HEK293 (cell line): ENCODE results near the gene AP1G2.

Experiments
- CTCF ChIA-PET: fragments of 350-600 bp; formaldehyde crosslinking; extraction: SDS; loops from one replicate; lab custom pipeline; 2021; ENCODE audit warnings: antibody characterized with exemption; lab: Yijun Ruan, JAX
- POLR2A ChIA-PET: fragments of 300-600 bp; formaldehyde crosslinking; extraction: SDS; loops from one replicate; lab custom pipeline; 2020; ENCODE audit warnings: antibody characterized with exemption, inconsistent platforms; lab: Yijun Ruan, JAX
- H3K27ac ChIP-seq: fragments of 200-500 bp; sonication (Bioruptor generic); 2 replicates; pipeline ENCODE4 v1.5.1; 2014; ENCODE audit warnings: low read depth, low read length, control low read depth, inconsistent platforms; ENCODE audit errors: extremely low read depth
- H3K36me3 ChIP-seq, 2 experiments: fragments of 200-500 bp in 1 of 2; sonication (Bioruptor generic) in 1 of 2; 1 replicate in 1 of 2; 2 replicates in 1 of 2; pipeline ENCODE4 v1.5.1; 2014 to 2017; ENCODE audit warnings: inconsistent platforms in 2 of 2, low read length in 2 of 2; ENCODE audit not compliant: control insufficient read depth in 2 of 2, insufficient read depth in 1 of 2
- H3K4me1 ChIP-seq: fragments of 200-500 bp; sonication (Bioruptor generic); 2 replicates; pipeline ENCODE4 v1.5.1; 2014; ENCODE audit warnings: mild to moderate bottlenecking, low read length, inconsistent platforms; ENCODE audit not compliant: control insufficient read depth, insufficient read depth
- H3K4me3 ChIP-seq: 2 replicates; pipeline ENCODE4 v1.5.1; 2011; ENCODE audit warnings: low read depth, mild to moderate bottlenecking, control low read depth, low read length, moderate library complexity
- H3K9me3 ChIP-seq: fragments of 200-500 bp; sonication (Bioruptor generic); 2 replicates; pipeline ENCODE4 v1.5.1; 2014; ENCODE audit warnings: low read depth, low read length, inconsistent platforms; ENCODE audit not compliant: control insufficient read depth, insufficient read depth
- ATF2 ChIP-seq: fragments of 450-650 bp; formaldehyde crosslinking; IDR thresholded peaks from 2 replicates; pipeline ENCODE4 v1.5.1; 2016; ENCODE audit warnings: missing biosample characterization, missing genetic modification characterization, low read depth
- BCL6B ChIP-seq: fragments of 450-650 bp; formaldehyde crosslinking; IDR thresholded peaks from 2 replicates; pipeline ENCODE4 v1.5.1; 2017; ENCODE audit warnings: missing biosample characterization, missing genetic modification characterization
- GLIS2 ChIP-seq: fragments of 450-650 bp; formaldehyde crosslinking; IDR thresholded peaks from 2 replicates; pipeline ENCODE4 v1.5.1; 2016; ENCODE audit warnings: missing biosample characterization, missing genetic modification characterization
- KLF9 ChIP-seq: fragments of 450-650 bp; formaldehyde crosslinking; IDR thresholded peaks from 2 replicates; pipeline ENCODE4 v1.5.1; 2016; ENCODE audit warnings: missing biosample characterization, missing genetic modification characterization, low read depth
- PATZ1 ChIP-seq: fragments of 450-650 bp; formaldehyde crosslinking; IDR thresholded peaks from 2 replicates; pipeline ENCODE4 v1.5.1; 2016; ENCODE audit warnings: missing biosample characterization, missing genetic modification characterization
- SETDB1 ChIP-seq: IDR thresholded peaks from one replicate; pipeline ENCODE4 v1.6.1; 2017; ENCODE audit warnings: mild to moderate bottlenecking, low read length, moderate library complexity, mixed read lengths; ENCODE audit not compliant: insufficient read length
- ZIC2 ChIP-seq: fragments of 450-650 bp; formaldehyde crosslinking; IDR thresholded peaks from 2 replicates; pipeline ENCODE4 v1.5.1; 2016; ENCODE audit warnings: missing biosample characterization, missing genetic modification characterization
- ZNF146 ChIP-seq: fragments of 450-650 bp; formaldehyde crosslinking; IDR thresholded peaks from 2 replicates; pipeline ENCODE4 v1.5.1; 2016; ENCODE audit warnings: missing biosample characterization, missing genetic modification characterization
- ZNF148 ChIP-seq: fragments of 450-650 bp; formaldehyde crosslinking; IDR thresholded peaks from 2 replicates; pipeline ENCODE4 v1.5.0; 2017; ENCODE audit warnings: missing biosample characterization, missing genetic modification characterization, borderline replicate concordance
- ZNF175 ChIP-seq: fragments of 450-650 bp; formaldehyde crosslinking; IDR thresholded peaks from 2 replicates; pipeline ENCODE4 v1.5.1; 2016; ENCODE audit warnings: missing biosample characterization, missing genetic modification characterization
- ZNF18 ChIP-seq: fragments of 450-650 bp; formaldehyde crosslinking; IDR thresholded peaks from 2 replicates; pipeline ENCODE4 v1.5.1; 2016; ENCODE audit warnings: missing biosample characterization, missing genetic modification characterization
- ZNF366 ChIP-seq: fragments of 450-650 bp; formaldehyde crosslinking; conservative IDR thresholded peaks from 2 replicates; pipeline ENCODE4 v1.5.1; 2016; ENCODE audit warnings: missing biosample characterization, missing genetic modification characterization
- ZNF37A ChIP-seq: fragments of 450-650 bp; IDR thresholded peaks from 2 replicates; pipeline ENCODE4 v1.5.1; 2018; ENCODE audit warnings: missing biosample characterization, missing genetic modification characterization
- ZNF521 ChIP-seq: fragments of 450-650 bp; formaldehyde crosslinking; IDR thresholded peaks from 2 replicates; pipeline ENCODE4 v1.5.1; 2017; ENCODE audit warnings: missing biosample characterization, mild to moderate bottlenecking, missing genetic modification characterization
- ZNF529 ChIP-seq: fragments of 450-650 bp; formaldehyde crosslinking; IDR thresholded peaks from 2 replicates; pipeline ENCODE4 v1.5.1; 2017; ENCODE audit warnings: missing genetic modification characterization, missing biosample characterization; ENCODE audit not compliant: insufficient replicate concordance
- ZNF777 ChIP-seq: fragments of 450-650 bp; formaldehyde crosslinking; IDR thresholded peaks from 2 replicates; pipeline ENCODE4 v1.5.1; 2017; ENCODE audit warnings: missing biosample characterization, missing genetic modification characterization, borderline replicate concordance
- ZNF792 ChIP-seq: fragments of 450-650 bp; formaldehyde crosslinking; IDR thresholded peaks from 2 replicates; pipeline ENCODE4 v1.5.1; 2016; ENCODE audit warnings: missing biosample characterization, missing genetic modification characterization

AP1G2 gene

GRCh38 chr14:23577710-23578392 is 10.3 kb upstream of the AP1G2 start:
- H3K27ac ChIP-seq: no peak overlapping the region
- CTCF ChIA-PET: interaction anchor here (0.6 kb wide), 1 partner anchor 25 kb away, joined by 3 read pairs; no protein-coding TSS in a partner anchor
- POLR2A ChIA-PET: no interaction called here
- no peak overlapping the region for H3K4me3 ChIP-seq
- no peaks in the 10 kb centered on the region for H3K9me3 ChIP-seq
- H3K36me3 ChIP-seq: no peaks in the 10 kb centered on the region
- no peak for TF ChIP-seq GLIS2 (tag by site-specific recombination)
- no peak for TF ChIP-seq ZNF529 (tag by site-specific recombination)
- no peak for TF ChIP-seq KLF9 (tag by site-specific recombination)
- TF ChIP-seq ZNF175 (tag by site-specific recombination): no peak
- no peak for TF ChIP-seq ZNF777 (tag by site-specific recombination)
- no peak for TF ChIP-seq ZNF521
- no peaks in the 10 kb centered on the region for H3K4me1 ChIP-seq

- H3K36me3 ChIP-seq: no peaks in the 10 kb centered on the region
- POLR2A ChIA-PET: no interaction called here
- CTCF ChIA-PET: no interaction called here
- no peaks in the 10 kb centered on the region for H3K9me3 ChIP-seq
- no peak overlapping the region for H3K27ac ChIP-seq
- no peaks in the 10 kb centered on the region for H3K4me1 ChIP-seq
- no peak for TF ChIP-seq ZNF146 (tag by site-specific recombination)
- TF ChIP-seq ZNF792 (tag by site-specific recombination): no peak
- TF ChIP-seq BCL6B (tag by site-specific recombination): no peak
- no peak for TF ChIP-seq ZNF366 (tag by site-specific recombination)
- TF ChIP-seq PATZ1: no peak
- no peak for TF ChIP-seq ZNF18 (tag by site-specific recombination)
- no peak for TF ChIP-seq SETDB1
- TF ChIP-seq ZNF148: no peak
- TF ChIP-seq ATF2 (tag by site-specific recombination): no peak
- TF ChIP-seq ZIC2 (tag by site-specific recombination): no peak
- no peak for TF ChIP-seq GLIS2 (tag by site-specific recombination)
- TF ChIP-seq ZNF37A (tag by site-specific recombination): no peak
- no peak overlapping the region for H3K4me3 ChIP-seq
Observed at GRCh38 chr14:23577004-23577681, 9.6 kb upstream of the AP1G2 start.
